H9 (cell line): Measurements from ENCODE around the gene MTMR3. TPM values are rescaled to one million over a fixed set of nuclear protein-coding genes. Genes with fewer than 3 reads are reported as not detected.
A peak's percentile ranks its signal among the peaks of the same experiment; 100 is the strongest.

Source experiments
- DNase-seq: peaks from one replicate; pipeline ENCODE4 v3.0.0-alpha.2; 2017
- H2AFZ ChIP-seq: one replicate; pipeline ENCODE4 v1.6.1; 2013; ENCODE audit warnings: mild to moderate bottlenecking, low read length, control low read depth, moderate library complexity
- H2AK5ac ChIP-seq: 2 replicates; pipeline ENCODE4 v1.6.1; 2013; ENCODE audit warnings: low read length, control low read depth, mixed read lengths; ENCODE audit not compliant: insufficient read length
- H2BK120ac ChIP-seq: one replicate; pipeline ENCODE4 v1.6.1; 2013; ENCODE audit warnings: low read depth, mild to moderate bottlenecking, low read length, control low read depth, inconsistent platforms; ENCODE audit not compliant: poor library complexity, severe bottlenecking
- H2BK12ac ChIP-seq: 2 replicates; pipeline ENCODE4 v1.6.1; 2013; ENCODE audit warnings: low read length, control low read depth, mixed read lengths, low read depth; ENCODE audit not compliant: insufficient read length
- H2BK15ac ChIP-seq: 2 replicates; pipeline ENCODE4 v1.6.1; 2013; ENCODE audit warnings: low read depth, low read length, control low read depth
- H2BK20ac ChIP-seq: one replicate; pipeline ENCODE4 v1.6.1; 2013; ENCODE audit warnings: low read depth, mild to moderate bottlenecking, low read length, control low read depth, inconsistent platforms; ENCODE audit not compliant: poor library complexity, severe bottlenecking
- H2BK5ac ChIP-seq: 2 replicates; pipeline ENCODE4 v1.6.1; 2013; ENCODE audit warnings: low read length, control low read depth, mixed read lengths; ENCODE audit not compliant: insufficient read length
- H3K14ac ChIP-seq: 2 replicates; pipeline ENCODE4 v1.6.1; 2013; ENCODE audit warnings: low read length, control low read depth; ENCODE audit not compliant: insufficient read depth
- H3K18ac ChIP-seq: 2 replicates; pipeline ENCODE4 v1.6.1; 2013; ENCODE audit warnings: low read depth, mild to moderate bottlenecking, mixed read lengths, low read length, control low read depth; ENCODE audit not compliant: insufficient read length
- H3K23ac ChIP-seq: 2 replicates; pipeline ENCODE4 v1.6.1; 2013; ENCODE audit warnings: low read length, control low read depth, mixed read lengths, low read depth; ENCODE audit not compliant: insufficient read length
- H3K23me2 ChIP-seq: 2 replicates; pipeline ENCODE4 v1.6.1; 2013; ENCODE audit warnings: low read depth, mild to moderate bottlenecking, mixed read lengths, low read length, control low read depth; ENCODE audit not compliant: insufficient read length, poor library complexity, severe bottlenecking
- H3K27ac ChIP-seq: 2 replicates; pipeline ENCODE4 v1.5.1; 2013; ENCODE audit warnings: low read length, control low read depth, mixed read lengths, low read depth; ENCODE audit not compliant: insufficient read length
- H3K27me3 ChIP-seq: 2 replicates; pipeline ENCODE4 v1.6.1; 2013; ENCODE audit warnings: low read length, control low read depth, inconsistent platforms; ENCODE audit not compliant: insufficient read depth
- H3K4ac ChIP-seq: 2 replicates; pipeline ENCODE4 v1.6.1; 2013; ENCODE audit warnings: low read depth, mild to moderate bottlenecking, control low read depth, inconsistent platforms, low read length, moderate library complexity
- H3K4me1 ChIP-seq: 2 replicates; pipeline ENCODE4 v1.6.1; 2013; ENCODE audit warnings: low read length, control low read depth, inconsistent platforms; ENCODE audit not compliant: insufficient read depth
- H3K4me2 ChIP-seq: 2 replicates; pipeline ENCODE4 v1.6.1; 2013; ENCODE audit warnings: low read length, control low read depth, mixed read lengths; ENCODE audit not compliant: insufficient read length, insufficient read depth
- H3K56ac ChIP-seq: 2 replicates; pipeline ENCODE4 v1.6.1; 2013; ENCODE audit warnings: low read depth, mild to moderate bottlenecking, mixed read lengths, low read length, control low read depth; ENCODE audit not compliant: insufficient read length
- H3K79me1 ChIP-seq: 2 replicates; pipeline ENCODE4 v1.6.1; 2013; ENCODE audit warnings: low read depth, mild to moderate bottlenecking, moderate library complexity, low read length, control low read depth, inconsistent platforms; ENCODE audit not compliant: insufficient read depth, poor library complexity, severe bottlenecking
- H3K79me2 ChIP-seq: 2 replicates; pipeline ENCODE4 v1.6.1; 2013; ENCODE audit warnings: low read length, control low read depth, inconsistent platforms; ENCODE audit not compliant: insufficient read depth
- H3K9ac ChIP-seq: 2 replicates; pipeline ENCODE4 v1.6.1; 2013; ENCODE audit warnings: low read length, control low read depth, mixed read lengths; ENCODE audit not compliant: insufficient read length; ENCODE audit errors: extremely low read depth
- H3K9me3 ChIP-seq: one replicate; pipeline ENCODE4 v1.6.1; 2013; ENCODE audit warnings: low read depth, low read length, inconsistent platforms; ENCODE audit not compliant: control insufficient read depth
- H3T11ph ChIP-seq: one replicate; pipeline ENCODE4 v1.6.1; 2013; ENCODE audit warnings: mild to moderate bottlenecking, low read length, control low read depth, inconsistent platforms
- H4K20me1 ChIP-seq: one replicate; pipeline ENCODE4 v1.6.1; 2013; ENCODE audit not compliant: control insufficient read depth, insufficient read length, insufficient read depth
- H4K5ac ChIP-seq: 2 replicates; pipeline ENCODE4 v1.6.1; 2013; ENCODE audit warnings: low read depth, mild to moderate bottlenecking, mixed read lengths, low read length, control low read depth; ENCODE audit not compliant: insufficient read length
- H4K8ac ChIP-seq: replicated peaks from 2 replicates; pipeline ENCODE4 v1.6.1; 2013; ENCODE audit warnings: low read length, control low read depth, mixed read lengths, low read depth; ENCODE audit not compliant: insufficient read length
- H4K91ac ChIP-seq: 2 replicates; pipeline ENCODE4 v1.6.1; 2013; ENCODE audit warnings: low read depth, mild to moderate bottlenecking, moderate library complexity, mixed read lengths, low read length, control low read depth; ENCODE audit not compliant: insufficient read length
- H3K27ac Mint-ChIP-seq, 3 experiments: 2 replicates in 2 of 3; 3 replicates in 1 of 3; pipeline ENCODE4 v1.8.0; 2020 to 2021; ENCODE audit warnings: mixed read lengths in 3 of 3, mild to moderate bottlenecking in 1 of 3, moderate library complexity in 1 of 3
- H3K27me3 Mint-ChIP-seq: 2 replicates; pipeline ENCODE4 v1.8.0; 2021; ENCODE audit warnings: low read depth, mild to moderate bottlenecking, moderate library complexity, mixed read lengths
- H3K36me3 Mint-ChIP-seq, 3 experiments: 2 replicates in 2 of 3; 3 replicates in 1 of 3; pipeline ENCODE4 v1.8.0; 2020 to 2021; ENCODE audit warnings: low read depth in 3 of 3, mixed read lengths in 3 of 3; ENCODE audit not compliant: insufficient read depth in 1 of 3
- H3K4me1 Mint-ChIP-seq, 2 experiments: 2 replicates each; pipeline ENCODE4 v1.8.0; 2020; ENCODE audit warnings: mixed read lengths in 2 of 2
- H3K4me3 Mint-ChIP-seq, 2 experiments: 2 replicates in 1 of 2; 3 replicates in 1 of 2; pipeline ENCODE4 v1.8.0; 2020 to 2021; ENCODE audit warnings: mild to moderate bottlenecking in 2 of 2, mixed read lengths in 2 of 2, moderate library complexity in 1 of 2
- H3K9me3 Mint-ChIP-seq, 2 experiments: 2 replicates in 1 of 2; 3 replicates in 1 of 2; pipeline ENCODE4 v1.8.0; 2020; ENCODE audit warnings: mild to moderate bottlenecking in 2 of 2, mixed read lengths in 2 of 2, moderate library complexity in 1 of 2
- WGBS: extraction: QIAGEN DNeasy Blood & Tissue Kit; methylation state at CpG from one replicate; pipeline ENCODE4 v1.1.7; 2013; ENCODE audit warnings: missing lambda C conversion rate, low lambda C conversion rate, mixed read lengths; ENCODE audit not compliant: insufficient read length; ENCODE audit errors: extremely low coverage; 5-methylcytosine and 5-hydroxymethylcytosine counted together
- total RNA-seq: library from RNA; stranded (reverse); gene quantifications from 2 replicates; pipeline ENCODE4 v1.2.1, GENCODE V29; 2021
- TF ChIP-seq, protein P1 (sequence below): fragments of 200-600 bp; sonication (generic); conservative IDR thresholded peaks from 3 replicates; pipeline ENCODE4 v1.8.0; 2021; ENCODE audit warnings: antibody characterized with exemption, mild to moderate bottlenecking

The MTMR3 gene
- total RNA-seq, 1 experiment from 2014 or later = 19.8 TPM

DNA sequence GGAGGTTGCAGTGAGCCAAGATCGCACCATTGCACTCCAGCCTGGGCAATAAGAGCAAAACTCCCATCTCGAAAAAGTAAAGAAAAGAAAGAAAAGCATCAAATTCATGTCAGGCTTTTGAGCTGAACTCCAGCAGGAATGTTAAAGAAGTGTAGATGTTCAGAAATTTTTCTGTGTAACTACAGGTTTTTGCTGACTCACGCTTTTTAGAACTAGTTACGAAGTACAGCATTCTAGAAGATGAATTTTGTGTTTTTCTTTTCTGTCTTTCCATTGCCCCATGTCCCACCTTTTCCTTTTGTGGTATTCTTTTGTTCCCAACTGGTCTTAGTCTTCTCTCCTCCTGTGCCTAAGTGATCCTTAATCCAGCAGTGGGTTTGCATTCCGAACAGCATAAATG lies 141.3 kb downstream of the MTMR3 start:
- Histone ChIP-seq H4K91ac (no peak overlapping the region), H3K56ac (no peak overlapping the region), H3K23me2 (no peaks in the 10 kb centered on the region), H3K14ac (no peak overlapping the region), H2BK5ac (no peak overlapping the region), H2BK120ac (no peak overlapping the region), H3K9me3 (no peaks in the 10 kb centered on the region), H2BK12ac (no peak overlapping the region), H3K27ac (no peak overlapping the region), H3K4ac (no peak overlapping the region), H3K79me2 (no peaks in the 10 kb centered on the region), H4K5ac (no peak overlapping the region), H3K4me1 (no peaks in the 10 kb centered on the region), H2AFZ (no peak overlapping the region), H3K27me3 (no peaks in the 10 kb centered on the region), H3K18ac (no peak overlapping the region), H3K79me1 (no peaks in the 10 kb centered on the region), H2BK15ac (no peak overlapping the region), H3K9ac (no peak overlapping the region), H3K23ac (no peak overlapping the region), H2AK5ac (no peak overlapping the region), H3T11ph (no peak overlapping the region), H4K8ac (no peak overlapping the region), H2BK20ac (no peak overlapping the region), H3K4me2 (no peak overlapping the region), H4K20me1 (no peaks in the 10 kb centered on the region)
- no CpG with 5 or more reads among the region's 5 CpGs for whole genome bisulfite sequencing
- TF ChIP-seq, protein P1, sequence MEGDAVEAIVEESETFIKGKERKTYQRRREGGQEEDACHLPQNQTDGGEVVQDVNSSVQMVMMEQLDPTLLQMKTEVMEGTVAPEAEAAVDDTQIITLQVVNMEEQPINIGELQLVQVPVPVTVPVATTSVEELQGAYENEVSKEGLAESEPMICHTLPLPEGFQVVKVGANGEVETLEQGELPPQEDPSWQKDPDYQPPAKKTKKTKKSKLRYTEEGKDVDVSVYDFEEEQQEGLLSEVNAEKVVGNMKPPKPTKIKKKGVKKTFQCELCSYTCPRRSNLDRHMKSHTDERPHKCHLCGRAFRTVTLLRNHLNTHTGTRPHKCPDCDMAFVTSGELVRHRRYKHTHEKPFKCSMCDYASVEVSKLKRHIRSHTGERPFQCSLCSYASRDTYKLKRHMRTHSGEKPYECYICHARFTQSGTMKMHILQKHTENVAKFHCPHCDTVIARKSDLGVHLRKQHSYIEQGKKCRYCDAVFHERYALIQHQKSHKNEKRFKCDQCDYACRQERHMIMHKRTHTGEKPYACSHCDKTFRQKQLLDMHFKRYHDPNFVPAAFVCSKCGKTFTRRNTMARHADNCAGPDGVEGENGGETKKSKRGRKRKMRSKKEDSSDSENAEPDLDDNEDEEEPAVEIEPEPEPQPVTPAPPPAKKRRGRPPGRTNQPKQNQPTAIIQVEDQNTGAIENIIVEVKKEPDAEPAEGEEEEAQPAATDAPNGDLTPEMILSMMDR = no peak
- Mint-ChIP-seq H3K4me3 (no peak overlapping the region), H3K36me3 (peaks cover 21 to 91% (median 76%) of the 10 kb centered on the region in 3 experiments), H3K9me3 (no peaks in the 10 kb centered on the region), H3K4me1 (no peaks in the 10 kb centered on the region), H3K27ac (peak overlapping the region in 2 of 3 experiments; percentile 5 to 21; a peak in 1 of 7 replicates), H3K27me3 (no peaks in the 10 kb centered on the region)
- no peak for DNase-seq
